Erythroblast (primary cell): ENCODE measurements around the gene ANKRD13B.
A peak's percentile ranks its signal among the peaks of the same experiment; 100 is the strongest.

Experiments used
- DNase-seq, 2 experiments: peaks; one replicate each; lab custom pipeline; 2025; lab: John Stamatoyannopoulos, UW
- GATA1 ChIP-seq: IDR thresholded peaks from 2 replicates; pipeline ENCODE4 v1.6.1; 2011; ENCODE audit warnings: low read depth, mild to moderate bottlenecking, control low read depth, low read length, moderate library complexity
- POLR2A ChIP-seq: IDR thresholded peaks from 2 replicates; pipeline ENCODE4 v1.6.1; 2011; ENCODE audit warnings: mild to moderate bottlenecking, low read length

The ANKRD13B gene

DNA sequence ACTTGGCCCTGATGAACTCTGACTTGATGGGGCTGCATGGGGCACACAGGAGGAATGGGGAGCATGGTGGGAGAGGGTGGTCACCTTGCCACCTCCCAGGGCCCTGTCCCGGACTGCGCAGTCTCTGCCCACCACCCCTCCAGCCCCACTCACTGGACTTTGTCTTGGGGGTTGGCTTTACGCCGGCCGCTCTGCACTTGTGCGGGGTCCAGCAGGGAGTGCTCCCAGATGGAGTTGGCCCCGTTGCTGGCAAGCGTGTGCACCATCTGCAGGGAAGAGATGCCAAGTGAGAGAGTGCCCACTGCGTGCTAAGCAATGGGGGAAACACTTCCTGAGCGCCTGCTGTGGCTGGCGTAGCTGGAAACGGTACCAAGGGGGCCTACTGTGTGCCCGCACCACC, 10.2 kb upstream of the ANKRD13B start:
- no peak for TF ChIP-seq GATA1
- TF ChIP-seq POLR2A: no peak
- DNase-seq: no peak

DNA sequence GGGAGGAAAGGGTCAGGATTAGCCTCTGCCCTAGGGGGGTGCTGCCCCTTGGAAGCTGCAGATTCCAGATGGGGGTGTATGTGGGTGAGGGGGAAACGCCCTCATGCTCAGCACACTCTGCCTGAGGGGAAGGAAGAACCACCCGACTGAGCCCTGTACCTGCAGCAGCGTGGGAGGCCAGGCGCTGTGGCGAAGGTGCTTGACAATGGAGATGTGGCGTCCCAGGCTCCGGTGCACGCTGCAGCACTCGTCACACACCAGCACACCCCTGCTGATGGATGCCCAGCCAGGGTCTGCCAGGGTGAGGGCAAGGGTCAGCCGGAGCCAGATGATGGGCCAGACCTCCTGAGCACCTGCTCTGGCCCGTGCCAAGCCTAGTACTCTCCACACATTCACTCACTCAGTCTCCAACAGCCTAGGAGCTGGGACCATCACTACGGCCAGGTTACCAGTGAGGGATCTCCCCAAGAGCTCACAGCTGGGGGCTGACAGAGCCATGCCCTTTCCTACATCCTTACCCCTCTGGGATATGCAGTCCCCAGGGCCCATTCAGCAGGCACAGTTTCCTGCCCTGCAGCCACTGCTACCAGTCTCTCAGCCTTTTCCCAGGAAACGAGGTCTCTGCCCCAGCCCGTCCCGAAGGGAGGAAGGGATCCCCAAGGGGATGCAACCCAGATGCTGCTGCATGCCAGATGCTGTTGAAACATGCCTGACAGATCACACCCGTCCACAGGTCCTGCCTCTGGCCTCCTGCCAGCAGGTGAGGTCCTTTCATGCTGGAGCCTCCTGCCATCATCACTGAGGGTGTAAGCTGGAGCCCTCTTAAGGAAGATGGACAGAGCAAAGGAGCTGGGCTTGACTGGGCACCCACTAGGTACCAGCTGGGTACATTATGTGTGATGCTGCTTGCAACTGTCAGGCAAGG, 9.3 kb upstream of the ANKRD13B start:
- DNase-seq: no peak
- TF ChIP-seq POLR2A: no peak
- no peak for TF ChIP-seq GATA1

DNA sequence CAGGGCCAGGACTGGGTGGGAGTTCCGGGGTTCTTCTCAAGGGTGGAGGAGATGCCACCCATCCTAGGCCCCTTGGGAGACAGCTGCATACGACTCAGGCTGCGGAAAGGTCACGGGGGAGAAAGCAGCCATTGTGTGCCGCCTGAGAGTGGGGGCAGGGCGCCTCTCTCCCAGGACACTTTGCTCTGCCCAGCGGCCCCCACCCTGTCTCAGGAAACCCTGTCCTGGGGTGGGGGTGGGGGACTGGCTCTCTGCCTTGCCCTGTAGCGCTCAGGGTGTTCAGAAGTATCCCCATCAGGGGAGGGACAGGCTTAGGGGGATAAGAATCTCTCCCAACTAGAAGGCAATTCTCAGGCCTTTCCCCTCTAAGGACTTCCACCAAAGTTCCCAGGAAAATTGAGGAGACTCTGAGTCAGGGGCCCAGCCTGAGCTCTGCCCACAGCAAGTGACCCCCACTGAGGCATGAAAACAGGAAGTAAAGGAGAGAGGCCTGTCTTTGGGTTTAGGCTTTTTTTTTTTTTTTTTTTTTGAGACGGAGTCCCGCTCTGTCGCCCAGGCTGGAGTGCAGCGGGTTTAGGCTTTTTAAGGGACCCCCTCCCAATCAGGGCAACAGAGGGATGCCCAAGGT, 8.4 kb upstream of the ANKRD13B start:
- no peak for DNase-seq
- TF ChIP-seq POLR2A (no peak), GATA1 (no peak)

DNA sequence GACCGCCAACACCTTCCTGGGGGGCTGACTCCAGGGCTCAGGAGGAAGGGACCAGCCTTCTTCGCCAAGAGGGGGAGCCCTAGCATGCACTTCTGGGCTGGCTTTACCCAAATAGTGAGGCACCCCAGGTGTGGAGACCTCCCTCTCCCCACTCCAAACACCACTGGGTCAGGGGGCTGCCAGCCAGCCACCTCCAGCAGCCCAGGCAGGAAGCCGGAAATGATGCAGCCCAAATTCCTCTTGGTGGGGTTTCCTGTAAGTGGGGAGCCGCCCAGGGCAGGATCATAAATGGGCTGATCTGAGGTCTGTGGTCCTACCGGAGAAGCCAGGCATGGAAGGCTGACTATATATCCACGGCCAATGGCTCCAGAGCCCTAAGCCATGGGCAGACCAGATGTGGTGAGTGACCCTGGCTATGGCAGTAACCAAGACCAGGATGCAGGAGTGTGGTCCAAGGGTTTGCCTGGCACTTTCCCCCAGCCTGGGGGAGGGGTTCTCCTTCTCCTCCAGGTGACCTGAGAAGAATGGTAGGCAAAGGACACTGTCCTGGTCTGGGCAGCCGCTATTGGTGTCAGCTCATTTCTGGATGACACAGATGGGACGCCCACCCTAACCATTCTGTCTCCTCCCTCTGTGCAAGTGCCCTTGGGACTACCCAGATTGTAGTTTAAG, 7.7 kb upstream of the ANKRD13B start:
- peak in 1 of 2 experiments; percentile 27 for DNase-seq
- TF ChIP-seq GATA1 (no peak), POLR2A (no peak)

DNA sequence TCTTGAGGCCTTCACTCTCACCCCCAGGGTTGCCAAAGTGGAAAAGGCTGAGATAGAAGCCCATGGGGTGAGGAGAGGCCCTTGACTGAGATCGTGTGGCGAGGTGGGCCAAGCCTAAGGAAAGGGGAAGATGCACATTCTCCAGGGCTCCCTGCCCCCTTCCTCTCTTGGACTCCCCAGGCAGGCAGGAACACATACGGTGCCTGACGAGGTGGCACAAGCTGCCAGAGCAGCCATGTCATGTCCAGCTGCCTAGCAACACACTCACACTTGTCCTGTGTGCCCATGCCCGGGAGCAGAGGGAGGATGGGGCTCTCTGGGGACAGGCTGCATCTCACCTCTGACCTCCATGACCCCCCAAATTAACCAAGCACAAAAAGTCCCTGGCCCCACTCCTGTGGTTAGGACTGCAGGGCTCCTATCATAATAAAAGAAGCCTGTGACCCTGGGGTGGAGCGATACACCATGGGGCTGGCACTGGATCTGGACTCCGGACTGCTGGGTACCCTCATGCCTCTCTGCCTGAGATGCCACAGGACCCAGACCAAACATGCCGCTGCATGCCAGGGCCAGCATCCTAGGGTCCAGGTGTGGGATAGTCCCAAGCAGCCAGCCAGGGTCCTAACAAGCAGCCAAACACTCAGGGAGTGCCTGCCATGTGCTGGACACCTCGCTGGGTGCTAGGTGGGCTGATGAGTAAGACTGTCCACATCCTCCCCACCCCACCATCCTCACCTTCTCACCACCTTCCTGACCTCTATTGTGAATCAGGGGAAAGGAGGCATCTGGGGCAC, 6.1 kb upstream of the ANKRD13B start:
- TF ChIP-seq GATA1 (no peak), POLR2A (no peak)
- no peak for DNase-seq

DNA sequence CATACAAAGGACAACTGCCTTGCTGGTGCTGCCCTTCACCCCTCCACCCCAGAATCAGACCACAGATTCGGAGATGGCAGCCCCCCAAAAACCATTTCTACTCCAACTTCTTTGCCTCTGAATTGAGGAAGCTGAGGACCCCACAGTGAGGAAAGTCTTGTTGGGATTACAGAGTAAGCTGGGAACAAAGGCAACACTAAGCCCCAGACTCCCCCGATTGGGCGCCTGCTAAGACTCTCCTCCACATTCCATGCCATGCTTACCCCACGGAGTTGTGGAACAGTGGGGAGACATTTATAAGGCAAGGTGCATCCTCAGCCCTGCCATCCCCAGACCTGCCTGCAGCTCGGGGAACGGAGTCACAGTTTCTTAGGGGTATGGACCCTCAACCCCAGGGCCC, 5.3 kb upstream of the ANKRD13B start:
- DNase-seq: no peak
- no peak for TF ChIP-seq POLR2A
- TF ChIP-seq GATA1: no peak

DNA sequence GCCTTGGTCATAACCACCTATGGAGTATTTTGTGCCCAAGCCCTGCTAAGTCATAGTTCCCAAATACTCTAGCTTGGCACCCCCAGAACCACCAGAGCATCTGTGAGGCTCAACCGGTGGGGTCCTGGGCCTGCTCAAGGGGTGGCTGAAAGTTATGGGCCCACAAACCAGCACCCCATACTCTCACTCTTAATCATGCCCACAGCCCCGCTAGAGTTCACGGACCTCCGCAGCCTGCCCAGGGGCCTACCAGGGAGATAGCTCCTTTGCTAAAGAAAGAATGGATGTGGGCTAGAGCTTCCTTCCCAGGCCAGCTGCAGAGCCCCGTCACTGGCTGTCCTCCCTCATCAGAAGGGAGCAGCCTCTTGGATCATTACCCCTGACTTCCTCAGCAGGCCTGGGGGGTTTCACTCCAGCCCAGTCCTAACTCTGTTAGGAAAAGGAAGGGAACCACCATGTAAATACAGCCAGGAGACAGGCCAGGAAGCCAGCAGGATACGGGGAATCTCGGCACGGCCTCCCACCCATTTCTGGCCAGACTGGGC, 4.8 kb upstream of the ANKRD13B start:
- TF ChIP-seq GATA1 (no peak), POLR2A (no peak)
- no peak for DNase-seq

DNA sequence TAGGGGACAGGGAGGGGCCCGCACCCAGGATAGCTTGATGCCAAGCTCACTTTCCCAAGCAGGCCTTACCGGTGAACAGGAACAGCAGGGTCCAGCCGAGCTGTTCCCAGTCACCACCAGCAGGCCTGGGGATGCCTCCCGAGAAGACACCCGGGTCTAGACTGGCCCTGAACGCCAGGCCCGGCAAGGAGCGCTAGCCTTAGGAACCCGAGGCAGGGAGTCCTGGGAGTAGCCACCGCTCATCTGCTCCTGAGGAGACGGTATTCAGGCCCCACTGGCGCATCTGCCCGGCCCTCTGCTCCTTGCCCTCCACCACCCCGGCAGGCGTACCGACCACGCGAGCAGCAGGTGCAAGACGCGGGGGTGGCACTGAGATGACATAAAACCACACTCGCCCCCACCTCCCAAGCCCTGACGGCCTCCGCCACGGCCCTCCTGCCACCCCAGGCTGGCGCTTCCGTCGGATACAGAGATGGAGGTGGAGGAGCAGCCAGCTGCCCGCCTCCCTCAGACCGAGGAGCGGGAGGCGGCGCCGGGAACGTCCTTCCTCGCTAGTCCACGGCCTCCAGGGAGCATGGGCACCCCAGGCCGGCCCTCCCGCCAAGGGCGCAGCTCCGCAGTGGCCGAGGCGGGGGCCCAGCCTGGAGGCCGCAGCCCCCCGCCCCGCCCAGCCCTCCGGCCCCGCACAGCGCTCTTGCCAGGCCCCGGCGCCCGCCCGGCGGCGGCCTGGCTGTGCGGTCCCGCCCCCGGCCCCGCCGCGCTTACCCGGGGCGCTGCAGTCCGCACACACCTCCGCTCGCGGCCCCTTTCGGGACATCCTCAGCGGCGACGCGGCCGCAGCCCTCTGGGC, 4.1 kb upstream of the ANKRD13B start:
- DNase-seq: peak; percentile 47 to 55
- no peak for TF ChIP-seq GATA1
- TF ChIP-seq POLR2A: no peak

DNA sequence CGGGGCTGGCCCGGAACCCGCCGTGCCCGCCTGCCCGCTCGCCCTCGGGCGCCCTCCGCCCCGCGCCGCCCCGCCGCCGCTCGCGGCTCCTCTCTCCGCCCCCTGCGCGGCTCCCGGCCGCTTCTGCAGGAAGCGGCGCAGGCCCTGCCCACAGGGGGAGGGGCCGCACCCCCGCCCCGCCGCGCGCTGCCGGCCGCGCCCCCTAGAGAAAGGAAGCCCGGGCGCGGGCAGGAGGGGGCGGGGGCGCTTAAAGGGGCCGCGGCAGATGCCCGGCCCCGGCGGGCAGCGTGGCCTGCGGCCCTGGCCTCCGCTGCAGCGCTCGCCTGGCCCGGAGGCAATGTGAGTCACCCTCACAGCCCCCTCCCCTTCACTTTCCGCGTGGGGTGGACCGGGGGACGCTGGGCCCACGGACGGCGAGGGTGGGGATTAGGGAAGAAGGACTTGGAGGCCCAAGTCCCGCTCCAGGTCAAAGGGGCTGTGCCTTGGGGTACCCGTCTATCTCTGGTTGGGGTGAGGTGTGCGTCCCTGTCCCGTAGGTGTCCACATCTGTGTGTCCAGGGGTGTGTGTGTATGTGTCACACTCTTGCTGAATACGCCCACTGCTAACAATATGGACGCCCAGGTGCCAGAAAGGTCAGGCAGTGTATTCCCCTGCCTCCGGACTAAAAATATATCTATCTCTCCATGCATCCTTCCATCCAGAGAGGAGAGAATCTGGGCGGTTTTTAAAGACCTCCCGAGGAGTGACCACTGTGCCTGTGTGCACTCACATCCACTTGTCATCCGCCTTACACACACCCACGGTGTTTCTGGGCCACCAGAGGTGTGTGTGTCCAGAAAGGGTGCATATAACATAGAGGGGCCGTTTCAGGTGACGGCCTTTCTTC, 3.2 kb upstream of the ANKRD13B start, which contains the start of gene GIT1:
Gene GIT1, minus strand, starts transcription at position 125 of the 887 bp plus-strand sequence. CDS start 270 bp downstream, outside the sequence.
- peak; percentile 85 to 89 for DNase-seq
- TF ChIP-seq GATA1 (no peak), POLR2A (no peak)

DNA sequence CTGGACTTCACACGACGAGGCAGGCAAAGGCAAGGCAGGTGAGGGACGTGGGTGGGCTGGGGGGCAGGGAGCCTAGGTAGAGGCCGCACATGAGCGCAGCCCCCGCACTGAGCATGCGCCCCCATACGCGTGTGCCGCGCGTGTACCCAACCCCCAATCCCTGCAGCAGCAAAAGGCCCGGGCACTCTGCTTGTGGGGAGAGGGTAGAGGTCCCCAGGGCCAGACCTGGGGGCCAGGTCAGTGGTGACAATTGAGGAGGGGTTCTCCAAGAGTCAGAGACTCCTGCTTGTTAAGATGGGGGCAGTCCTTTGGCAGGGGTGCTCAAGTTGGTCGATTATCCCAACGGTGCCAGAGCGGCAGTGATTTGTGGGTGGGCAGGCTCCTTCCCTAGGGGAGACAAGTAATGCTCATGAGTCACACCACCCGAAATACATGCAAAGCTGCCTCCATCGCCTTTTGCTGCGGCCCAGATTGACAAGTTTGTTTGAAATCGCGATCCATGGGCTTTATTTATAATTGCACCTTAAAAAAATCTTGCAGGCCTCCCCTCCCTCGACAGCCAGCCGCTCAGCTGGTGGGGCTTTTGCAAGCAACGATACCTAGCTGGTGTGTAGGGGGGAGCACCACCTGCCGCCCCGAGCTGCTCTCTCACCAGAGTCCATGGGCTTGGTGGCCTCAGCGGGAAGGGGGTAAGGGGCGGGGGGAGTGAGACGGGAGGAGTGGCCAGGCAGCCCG, 2.4 kb upstream of the ANKRD13B start:
- TF ChIP-seq GATA1: no peak
- peak in 1 of 2 experiments; percentile 27 for DNase-seq

DNA sequence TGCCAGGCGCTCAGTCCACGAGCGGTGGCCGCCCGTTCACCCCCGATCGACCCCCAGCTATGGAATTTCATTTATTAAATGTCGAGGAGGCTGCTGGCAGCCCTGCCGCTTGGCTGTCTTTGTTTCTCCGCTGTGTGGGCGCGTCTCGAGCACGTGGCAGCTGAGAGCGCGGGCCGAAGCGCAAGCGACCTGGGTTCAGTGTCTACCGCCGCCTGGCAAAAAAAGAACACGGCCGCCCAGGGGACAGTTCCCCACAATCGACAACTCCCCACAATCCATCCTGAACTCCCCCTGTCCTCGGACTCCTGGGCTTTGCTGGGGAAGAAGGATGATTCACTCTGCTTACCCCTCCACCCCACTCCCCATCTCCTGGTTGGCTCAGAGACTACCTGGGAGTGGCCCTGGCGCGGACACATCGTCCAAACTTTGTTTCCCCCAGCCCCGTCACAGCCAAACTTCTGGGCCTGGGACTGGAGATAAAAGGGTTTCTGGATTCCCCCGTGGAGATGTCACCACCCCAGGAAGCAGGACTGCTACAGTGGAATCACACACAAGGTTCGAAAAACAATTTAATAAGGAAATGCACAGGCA, 1.7 kb upstream of the ANKRD13B start:
- DNase-seq: peak; percentile 54 to 62
- no peak for TF ChIP-seq GATA1
- TF ChIP-seq POLR2A: no peak
